DMS153 (cell line): ENCODE data around the gene PTCD1.
"Not testable (repeated sequence)": the region's sequence is repeated elsewhere in the genome, so short reads cannot be mapped to it uniquely, and the experiment has no call there.

Source experiments
- DNase-seq: peaks from one replicate; lab custom pipeline; 2025; lab: John Stamatoyannopoulos, UW

Gene PTCD1

GRCh38 chr7:99448855-99449254 lies 10.3 kb upstream of the PTCD1 start:
- no peak for DNase-seq

GRCh38 chr7:99447943-99448342 lies 9.3 kb upstream of the PTCD1 start:
- no peak for DNase-seq

GRCh38 chr7:99446096-99446495 lies 7.5 kb upstream of the PTCD1 start:
- DNase-seq: no peak

GRCh38 chr7:99440195-99440594 lies 1.6 kb upstream of the PTCD1 start:
- no peak for DNase-seq

- DNase-seq: no peak
Observed at GRCh38 chr7:99437946-99438572, 539 bp downstream of the PTCD1 start.

GRCh38 chr7:99433158-99433557 lies 5.4 kb downstream of the PTCD1 start:
- DNase-seq: no peak

- not testable (repeated sequence) for DNase-seq
Observed at GRCh38 chr7:99431756-99432540, 6.7 kb downstream of the PTCD1 start.

GRCh38 chr7:99429756-99430155 lies 8.8 kb downstream of the PTCD1 start:
- no peak for DNase-seq

- DNase-seq: no peak
Observed at GRCh38 chr7:99428972-99429566, 9.5 kb downstream of the PTCD1 start.

GRCh38 chr7:99424932-99425730 lies 13.5 kb downstream of the PTCD1 start:
- no peak for DNase-seq

- DNase-seq: peak; percentile 77
Observed at GRCh38 chr7:99422625-99423024, 16.0 kb downstream of the PTCD1 start.

GRCh38 chr7:99422186-99422585 lies 16.4 kb downstream of the PTCD1 start:
- DNase-seq: peak; percentile 36

- no peak for DNase-seq
Observed at GRCh38 chr7:99420986-99421385, 17.6 kb downstream of the PTCD1 start.

GRCh38 chr7:99420213-99420612 lies 18.4 kb downstream of the PTCD1 start:
- no peak for DNase-seq

- DNase-seq: no peak
Observed at GRCh38 chr7:99419323-99420021, 19.1 kb downstream of the PTCD1 start.

GRCh38 chr7:99418260-99418659 lies 20.3 kb downstream of the PTCD1 start:
- DNase-seq: no peak

- not testable (repeated sequence) for DNase-seq
Observed at GRCh38 chr7:99415513-99416127, 23.0 kb downstream of the PTCD1 start.

GRCh38 chr7:99410635-99411034 lies 28.0 kb downstream of the PTCD1 start:
- DNase-seq: no peak

- no peak for DNase-seq
Observed at GRCh38 chr7:99409806-99410205, 28.8 kb downstream of the PTCD1 start.

GRCh38 chr7:99409192-99409572 lies 29.4 kb downstream of the PTCD1 start:
- no peak for DNase-seq
